ENCODE data around the gene GRAMD1B. TPM values are rescaled to one million over a fixed set of nuclear protein-coding genes. Genes with fewer than 3 reads are reported as not detected.
"Not testable (repeated sequence)": the region's sequence is repeated elsewhere in the genome, so short reads cannot be mapped to it uniquely, and the experiment has no call there.

GRAMD1B gene
- polyA plus RNA-seq, 2 of the 4 experiments (the other 2 are of a cell fraction) = 55.5 to 108 TPM

DNA sequence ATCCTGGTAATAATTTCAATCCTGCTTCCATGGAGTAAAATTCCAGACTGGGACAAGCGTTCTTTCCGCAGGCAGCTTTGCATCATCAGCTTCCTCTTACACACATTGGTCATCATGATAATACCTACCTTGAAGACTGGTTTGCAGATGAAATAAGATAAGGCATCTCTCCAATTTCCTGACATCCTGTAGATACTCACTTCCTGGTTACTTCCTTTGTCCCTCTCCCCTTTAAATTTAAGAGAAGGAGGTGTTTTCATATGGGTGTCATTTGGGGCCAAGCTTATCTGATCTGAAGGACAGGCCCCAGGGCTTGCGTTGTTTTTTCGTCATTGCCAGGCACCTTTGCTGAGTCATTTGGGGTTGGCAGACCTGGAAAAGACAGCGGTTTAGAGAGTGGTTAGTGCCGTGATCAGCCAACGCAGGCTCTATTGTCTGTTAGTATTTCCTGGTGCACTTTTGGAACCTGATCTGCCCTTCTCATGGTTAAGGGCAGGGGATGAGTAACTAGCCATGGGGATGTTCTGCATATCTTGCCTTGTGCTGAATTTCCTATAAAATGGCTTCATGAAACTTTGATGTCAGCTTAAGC is 24.1 kb downstream of the GRAMD1B start (continued):
- TF ChIP-seq FOSL2 (IDR thresholded peaks at IDR 0.05) (peak; percentile 47), FOSL2 (CRISPR knock-in tag; IDR thresholded peaks at IDR 0.05) (peak; percentile 87), NFE2L2 (conservative IDR thresholded peaks at IDR 0.05; ENCODE audit: low read length) (peak; percentile 94), HOXA7 (CRISPR knock-in tag; IDR thresholded peaks at IDR 0.05) (no peak), HOXB5 (CRISPR knock-in tag; IDR thresholded peaks at IDR 0.05) (peak; percentile 44)

- H3K9me3 ChIP-seq = no peaks in the 10 kb centered on the region
- ATAC-seq (no peak), FAIRE-seq (no peak), DNase-seq (ENCODE audit: low read depth in 1 of 2, low spot score in 1 of 2) (no peak)
- H3K4me1 ChIP-seq = peaks cover 78% of the 10 kb centered on the region
- POLR2A ChIA-PET = interaction anchor here (1.0 to 1.3 kb wide), 2 partner anchors 10 to 20 kb away, joined by 3 to 10 read pairs; no protein-coding TSS in a partner anchor
- peak overlapping the region; percentile 87 to 99 for H3K27ac ChIP-seq
- peak overlapping the region; percentile 84 for H3K4me2 ChIP-seq
- H3K4me3 ChIP-seq = peak overlapping the region; percentile 48
- CTCF ChIA-PET = interaction anchor here (0.7 to 1.2 kb wide), 2 partner anchors 19 to 54 kb away, joined by 3 to 4 read pairs; no protein-coding TSS in a partner anchor
- no peak; the same call in 1 of the 2 replicates for TF ChIP-seq HOXB13 (CRISPR knock-in tag; IDR thresholded peaks at IDR 0.05; ENCODE audit: low read depth)
- TF ChIP-seq NR3C1 (IDR thresholded peaks at IDR 0.05) = no peak
- no peak for TF ChIP-seq GATA3 (IDR thresholded peaks at IDR 0.05; ENCODE audit: borderline replicate concordance)
- no peak for TF ChIP-seq ZC3H11A (IDR thresholded peaks at IDR 0.05)
- TF ChIP-seq MAZ (IDR thresholded peaks at IDR 0.05; ENCODE audit: borderline replicate concordance, low read depth, low read length) = no peak
- peak; percentile 87 for TF ChIP-seq FOSB (CRISPR knock-in tag; IDR thresholded peaks at IDR 0.05)
- TF ChIP-seq PHF8 (IDR thresholded peaks at IDR 0.05; ENCODE audit: borderline replicate concordance, low read depth) = no peak
- no peak for TF ChIP-seq NPAS2 (CRISPR knock-in tag; IDR thresholded peaks at IDR 0.05; ENCODE audit: borderline replicate concordance)
- TF ChIP-seq POLR2AphosphoS2 (conservative IDR thresholded peaks at IDR 0.05; ENCODE audit: low read length) = no peak
- no peak for TF ChIP-seq BHLHE40 (IDR thresholded peaks at IDR 0.05; ENCODE audit: low read depth, low read length)
- TF ChIP-seq HEYL (CRISPR knock-in tag; IDR thresholded peaks at IDR 0.05) = no peak
- peak; percentile 77; the same call in 1 of the 2 replicates for TF ChIP-seq HOXA7 (CRISPR knock-in tag; IDR thresholded peaks at IDR 0.05)
- TF ChIP-seq, protein P1, sequence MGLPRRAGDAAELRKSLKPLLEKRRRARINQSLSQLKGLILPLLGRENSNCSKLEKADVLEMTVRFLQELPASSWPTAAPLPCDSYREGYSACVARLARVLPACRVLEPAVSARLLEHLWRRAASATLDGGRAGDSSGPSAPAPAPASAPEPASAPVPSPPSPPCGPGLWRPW (IDR thresholded peaks at IDR 0.05) = no peak
Measured at GRCh38 chr11:123454796-123455195, 24.7 kb downstream of the GRAMD1B start.

DNA sequence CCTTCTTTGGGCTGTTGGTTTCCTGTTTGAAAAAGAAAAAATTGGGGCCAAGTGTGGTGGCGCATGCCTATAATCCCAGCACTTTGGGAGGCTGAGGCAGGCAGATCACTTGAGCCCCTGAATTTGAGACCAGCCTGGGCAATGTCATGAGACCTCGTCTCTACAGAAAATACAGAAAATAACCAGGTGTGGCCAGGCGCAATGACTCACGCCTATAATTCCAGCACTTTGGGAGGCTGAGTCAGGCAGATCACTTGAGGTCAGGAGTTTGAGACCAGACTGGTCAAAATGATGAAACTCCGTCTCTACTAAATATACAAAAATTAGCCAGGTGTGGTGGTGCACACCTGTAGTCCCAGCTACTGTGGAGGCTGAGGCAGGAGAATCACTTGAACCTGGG is 26.4 kb downstream of the GRAMD1B start:
- H3K27ac ChIP-seq = peak overlapping the region; percentile 87 to 99
- POLR2A ChIA-PET; FAIRE-seq; H3K9me3 ChIP-seq; DNase-seq (ENCODE audit: low read depth in 1 of 2, low spot score in 1 of 2); ATAC-seq; TF ChIP-seq FOSL2 (IDR thresholded peaks at IDR 0.05): not testable (repeated sequence)
- CTCF ChIA-PET = interaction anchor here (0.7 to 1.4 kb wide), 2 partner anchors 14 to 22 kb away, joined by 3 read pairs; no protein-coding TSS in a partner anchor
- peaks cover 78% of the 10 kb centered on the region for H3K4me1 ChIP-seq
- 60% methylated on average over 5 of the region's 5 CpGs for WGBS (ENCODE audit: missing lambda C conversion rate)
- H3K4me2 ChIP-seq = peak overlapping the region; percentile 84
- H3K4me3 ChIP-seq = peak overlapping the region; percentile 48
- peak; percentile 54 for TF ChIP-seq FOSL2 (CRISPR knock-in tag; IDR thresholded peaks at IDR 0.05)

- 85% methylated on average over 8 of the region's 8 CpGs for WGBS (ENCODE audit: missing lambda C conversion rate)
- no peak for TF ChIP-seq SMC3 (IDR thresholded peaks at IDR 0.05)
- no peak for TF ChIP-seq KDM5A (IDR thresholded peaks at IDR 0.05)
- TF ChIP-seq, protein P1 (IDR thresholded peaks at IDR 0.05) = no peak
- no peak for TF ChIP-seq SREBF2 (IDR thresholded peaks at IDR 0.05)
- TF ChIP-seq HEYL (CRISPR knock-in tag; IDR thresholded peaks at IDR 0.05) = no peak
- TF ChIP-seq NPAS2 (CRISPR knock-in tag; IDR thresholded peaks at IDR 0.05; ENCODE audit: borderline replicate concordance) = no peak
- TF ChIP-seq POLR2A (IDR thresholded peaks at IDR 0.05; ENCODE audit: low read length) = no peak
- no peak for TF ChIP-seq RNF2 (IDR thresholded peaks at IDR 0.05; ENCODE audit: borderline replicate concordance, low read depth)
- no peak for TF ChIP-seq ZNF302 (CRISPR knock-in tag; IDR thresholded peaks at IDR 0.05)
- TF ChIP-seq CTCF (IDR thresholded peaks at IDR 0.05) = no peak
- no peak for TF ChIP-seq JUN (IDR thresholded peaks at IDR 0.05)
- TF ChIP-seq FOSB (CRISPR knock-in tag; IDR thresholded peaks at IDR 0.05) = no peak
- ChIA-PET POLR2A (no interaction called here), CTCF (interaction anchor here (0.7 to 1.4 kb wide), 2 partner anchors 13 to 23 kb away, joined by 3 read pairs; no protein-coding TSS in a partner anchor)
- peak overlapping the region; percentile 87 to 99 for H3K27ac ChIP-seq
- peaks cover 71% of the 10 kb centered on the region for H3K4me1 ChIP-seq
- peak overlapping the region; percentile 84 for H3K4me2 ChIP-seq
- ATAC-seq = no peak
- no peak for FAIRE-seq
- DNase-seq (ENCODE audit: low read depth in 1 of 2, low spot score in 1 of 2) = no peak
- no peaks in the 10 kb centered on the region for H3K9me3 ChIP-seq
- H3K4me3 ChIP-seq = no peak overlapping the region
Measured at GRCh38 chr11:123457187-123457770, 27.2 kb downstream of the GRAMD1B start.
